Measurements from ENCODE around the gene HCN3. TPM values are rescaled to one million over a fixed set of nuclear protein-coding genes. Genes with fewer than 3 reads are reported as not detected.

Gene HCN3
- total and polyA plus RNA-seq, 2 of the 8 experiments (the other 6 are each of a cell fraction or from before 2014, with no cell fraction given): 6.4 to 7.3 TPM

GRCh38 chr1:155300024-155300423 lies 22.8 kb downstream of the HCN3 start (continued):
- TF ChIP-seq NANOG (IDR thresholded peaks at IDR 0.05; ENCODE audit: insufficient read depth, low read depth, low read length, poor library complexity, severe bottlenecking) (no peak), PHF8 (conservative IDR thresholded peaks at IDR 0.05; ENCODE audit: low read depth, low read length) (no peak), CEBPB (IDR thresholded peaks at IDR 0.05; ENCODE audit: low read depth, low read length) (no peak)

Measured in H1 (cell line).